Parathyroid adenoma (tissue), 2 donors: Measurements from ENCODE around the gene IRF6.

Experiments
- H2AFZ ChIP-seq: fragments of 300-600 bp; sonication (generic); one replicate; pipeline ENCODE4 v1.7.0; 2017; ENCODE audit warnings: antibody characterized with exemption, mild to moderate bottlenecking
- H3K27ac ChIP-seq: fragments of 300-600 bp; sonication (generic); one replicate; pipeline ENCODE4 v1.7.0; 2017
- H3K27me3 ChIP-seq: fragments of 300-600 bp; sonication (generic); one replicate; pipeline ENCODE4 v1.7.0; 2017; ENCODE audit warnings: low read length; ENCODE audit not compliant: control insufficient read depth, insufficient read depth
- H3K36me3 ChIP-seq: fragments of 300-600 bp; sonication (generic); one replicate; pipeline ENCODE4 v1.7.0; 2017; ENCODE audit warnings: low read length; ENCODE audit not compliant: control insufficient read depth, insufficient read depth
- H3K4me1 ChIP-seq: fragments of 300-600 bp; sonication (generic); one replicate; pipeline ENCODE4 v1.7.0; 2017; ENCODE audit warnings: control low read depth
- H3K4me2 ChIP-seq: fragments of 300-600 bp; sonication (generic); one replicate; pipeline ENCODE4 v1.7.0; 2017; ENCODE audit warnings: low read length
- H3K4me3 ChIP-seq: fragments of 300-600 bp; sonication (generic); one replicate; pipeline ENCODE4 v1.7.0; 2017; ENCODE audit warnings: low read depth, low read length
- H3K79me2 ChIP-seq: fragments of 300-600 bp; sonication (generic); one replicate; pipeline ENCODE4 v1.7.0; 2017; ENCODE audit warnings: control low read depth
- H3K9ac ChIP-seq: fragments of 300-600 bp; sonication (generic); one replicate; pipeline ENCODE4 v1.7.0; 2017; ENCODE audit warnings: mild to moderate bottlenecking
- H3K9me3 ChIP-seq: fragments of 300-600 bp; sonication (generic); one replicate; pipeline ENCODE4 v1.7.0; 2017; ENCODE audit warnings: low read length; ENCODE audit not compliant: control insufficient read depth
- TF ChIP-seq, protein P1 (sequence below): fragments of 300-600 bp; sonication (generic); IDR thresholded peaks from one replicate; pipeline ENCODE4 v1.7.0; 2017; ENCODE audit warnings: antibody characterized with exemption, mild to moderate bottlenecking
- donor health status: primary hyperparathyroidism.

Gene IRF6

DNA sequence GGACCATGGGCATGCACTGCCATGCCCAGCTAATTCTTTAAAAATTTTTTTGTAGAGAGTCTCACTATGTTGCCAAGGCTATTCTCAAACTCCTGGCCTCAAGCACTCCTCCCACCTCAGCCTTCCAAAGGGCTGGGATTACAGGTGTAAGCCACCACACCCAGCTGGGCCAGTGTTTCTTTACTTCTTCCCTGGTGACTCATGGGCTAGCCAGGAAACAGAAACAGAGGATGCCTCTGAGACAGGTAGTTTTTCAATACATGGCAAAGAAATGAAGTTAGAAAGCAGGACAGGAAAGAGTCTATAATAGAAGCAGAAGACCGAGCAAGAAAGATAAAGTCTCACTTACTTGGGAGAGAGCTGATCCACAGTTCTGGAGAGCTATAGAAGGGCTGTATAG lies 14.0 kb downstream of the IRF6 start:
- no peak overlapping the region for H3K4me2 ChIP-seq
- TF ChIP-seq, protein P1, sequence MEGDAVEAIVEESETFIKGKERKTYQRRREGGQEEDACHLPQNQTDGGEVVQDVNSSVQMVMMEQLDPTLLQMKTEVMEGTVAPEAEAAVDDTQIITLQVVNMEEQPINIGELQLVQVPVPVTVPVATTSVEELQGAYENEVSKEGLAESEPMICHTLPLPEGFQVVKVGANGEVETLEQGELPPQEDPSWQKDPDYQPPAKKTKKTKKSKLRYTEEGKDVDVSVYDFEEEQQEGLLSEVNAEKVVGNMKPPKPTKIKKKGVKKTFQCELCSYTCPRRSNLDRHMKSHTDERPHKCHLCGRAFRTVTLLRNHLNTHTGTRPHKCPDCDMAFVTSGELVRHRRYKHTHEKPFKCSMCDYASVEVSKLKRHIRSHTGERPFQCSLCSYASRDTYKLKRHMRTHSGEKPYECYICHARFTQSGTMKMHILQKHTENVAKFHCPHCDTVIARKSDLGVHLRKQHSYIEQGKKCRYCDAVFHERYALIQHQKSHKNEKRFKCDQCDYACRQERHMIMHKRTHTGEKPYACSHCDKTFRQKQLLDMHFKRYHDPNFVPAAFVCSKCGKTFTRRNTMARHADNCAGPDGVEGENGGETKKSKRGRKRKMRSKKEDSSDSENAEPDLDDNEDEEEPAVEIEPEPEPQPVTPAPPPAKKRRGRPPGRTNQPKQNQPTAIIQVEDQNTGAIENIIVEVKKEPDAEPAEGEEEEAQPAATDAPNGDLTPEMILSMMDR: no peak
- no peak overlapping the region for H3K27ac ChIP-seq
- H3K79me2 ChIP-seq: no peaks in the 10 kb centered on the region
- no peaks in the 10 kb centered on the region for H3K4me1 ChIP-seq
- H3K4me3 ChIP-seq: no peak overlapping the region
- H3K9me3 ChIP-seq: no peaks in the 10 kb centered on the region
- no peak overlapping the region for H2AFZ ChIP-seq
- H3K36me3 ChIP-seq: no peaks in the 10 kb centered on the region
- H3K27me3 ChIP-seq: no peaks in the 10 kb centered on the region
- no peak overlapping the region for H3K9ac ChIP-seq

DNA sequence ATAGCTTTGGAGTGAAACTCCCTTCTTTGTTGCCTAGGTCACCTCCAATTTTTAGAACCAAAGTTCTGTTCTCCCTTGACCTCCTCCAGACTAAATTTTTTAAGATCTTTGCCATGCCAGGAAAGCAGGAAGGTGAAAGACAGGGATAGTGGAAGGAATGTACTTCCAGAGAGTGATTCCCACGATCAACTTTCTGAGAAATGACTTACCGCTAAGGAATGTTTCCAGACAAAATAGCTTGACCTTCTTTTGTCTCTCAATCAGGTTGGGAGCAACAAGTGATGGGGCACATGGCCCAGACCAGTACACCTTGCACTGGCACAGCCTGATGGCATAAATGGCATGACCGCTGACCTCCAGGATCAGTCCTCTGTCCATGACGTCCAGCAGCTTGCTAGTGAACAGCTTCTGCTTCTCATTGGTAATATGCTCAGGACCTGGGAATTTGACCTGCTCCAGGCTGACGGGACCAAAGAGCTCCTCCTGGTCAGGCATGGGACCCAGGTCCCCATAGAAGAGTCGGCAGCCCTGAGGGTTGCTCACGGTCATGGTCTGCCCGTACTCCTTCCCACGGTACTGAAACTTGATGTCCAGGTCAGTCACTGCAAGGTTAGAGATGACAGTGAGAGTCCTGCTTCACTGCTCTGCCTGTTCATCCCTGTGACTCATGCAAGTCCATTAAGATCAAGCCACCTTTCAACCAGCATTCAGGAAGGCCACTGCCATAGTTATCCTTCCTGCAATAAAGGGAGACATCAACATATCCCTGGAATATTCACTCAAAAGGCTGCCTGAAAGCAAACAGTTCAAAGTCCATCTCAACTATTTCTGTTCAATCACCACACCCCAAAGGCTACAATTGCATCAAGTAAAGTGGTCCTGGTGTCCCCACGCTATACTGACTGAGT lies 15.4 kb downstream of the IRF6 start:
- no peaks in the 10 kb centered on the region for H3K4me1 ChIP-seq
- H2AFZ ChIP-seq: no peak overlapping the region
- no peaks in the 10 kb centered on the region for H3K27me3 ChIP-seq
- no peaks in the 10 kb centered on the region for H3K36me3 ChIP-seq
- no peak overlapping the region for H3K27ac ChIP-seq
- H3K4me2 ChIP-seq: no peak overlapping the region
- H3K9me3 ChIP-seq: no peaks in the 10 kb centered on the region
- H3K4me3 ChIP-seq: no peak overlapping the region
- TF ChIP-seq, protein P1: no peak
- no peak overlapping the region for H3K9ac ChIP-seq
- no peaks in the 10 kb centered on the region for H3K79me2 ChIP-seq

GRCh38 chr1:209789245-209789644 lies 16.7 kb downstream of the IRF6 start:
- H3K9ac ChIP-seq: no peak overlapping the region

DNA sequence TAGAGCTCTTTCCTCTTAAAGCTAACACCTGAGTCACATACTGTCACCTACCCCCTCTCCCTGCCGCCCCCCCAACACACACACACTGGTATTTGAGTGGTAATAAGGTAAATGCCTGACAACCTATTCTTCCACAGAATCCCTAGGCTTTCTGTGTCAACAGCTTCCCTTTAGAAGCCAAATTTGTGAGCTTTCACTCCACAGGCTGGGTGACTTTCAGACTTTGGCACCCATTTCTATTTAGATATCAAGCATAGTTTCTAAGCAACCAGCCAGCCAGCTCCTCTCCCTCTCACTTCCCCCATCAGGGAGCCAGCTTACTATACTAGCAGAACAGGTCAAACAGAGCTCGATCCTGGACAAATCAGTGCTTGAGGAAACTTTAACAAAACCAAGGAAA lies 18.4 kb downstream of the IRF6 start:
- Histone ChIP-seq H3K27me3 (no peaks in the 10 kb centered on the region), H2AFZ (no peak overlapping the region), H3K9me3 (no peaks in the 10 kb centered on the region), H3K4me1 (no peaks in the 10 kb centered on the region), H3K79me2 (no peaks in the 10 kb centered on the region), H3K4me3 (peak overlapping the region; percentile 28), H3K9ac (no peak overlapping the region), H3K27ac (no peak overlapping the region), H3K4me2 (peak overlapping the region; percentile 60), H3K36me3 (no peaks in the 10 kb centered on the region)
- TF ChIP-seq, protein P1: no peak

More at GRCh38 chr1:209789245-209789644, 16.7 kb downstream of the IRF6 start:
- no peaks in the 10 kb centered on the region for H3K79me2 ChIP-seq
- H3K36me3 ChIP-seq: no peaks in the 10 kb centered on the region
- no peaks in the 10 kb centered on the region for H3K4me1 ChIP-seq
- H3K4me2 ChIP-seq: no peak overlapping the region
- H3K9me3 ChIP-seq: no peaks in the 10 kb centered on the region
- no peak overlapping the region for H3K27ac ChIP-seq
- H2AFZ ChIP-seq: no peak overlapping the region
- no peaks in the 10 kb centered on the region for H3K27me3 ChIP-seq
- no peak overlapping the region for H3K4me3 ChIP-seq
- TF ChIP-seq, protein P1: no peak

DNA sequence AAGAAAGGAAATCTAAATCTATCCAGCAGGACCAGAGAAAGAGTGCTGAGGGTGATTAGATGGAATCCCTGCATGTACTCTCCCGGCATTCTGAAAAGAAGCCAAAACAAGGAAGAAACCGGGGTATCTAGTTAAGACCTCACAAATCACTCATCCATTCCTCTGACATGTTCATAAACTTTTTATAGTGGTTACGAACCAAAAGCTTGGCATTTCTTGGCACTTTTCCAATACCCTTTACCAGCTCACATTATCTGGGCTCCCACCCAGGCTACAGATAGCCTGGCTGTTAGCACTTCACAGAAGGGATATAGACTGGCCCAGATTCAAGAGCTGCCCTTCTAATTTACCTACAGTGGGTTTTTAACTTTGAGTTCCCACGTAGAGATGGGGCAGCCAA lies 19.8 kb downstream of the IRF6 start:
- Histone ChIP-seq H3K79me2 (no peaks in the 10 kb centered on the region), H2AFZ (no peak overlapping the region), H3K4me1 (no peaks in the 10 kb centered on the region), H3K36me3 (no peaks in the 10 kb centered on the region), H3K9me3 (no peaks in the 10 kb centered on the region), H3K27me3 (no peaks in the 10 kb centered on the region), H3K4me2 (no peak overlapping the region), H3K9ac (no peak overlapping the region), H3K4me3 (no peak overlapping the region), H3K27ac (no peak overlapping the region)
- TF ChIP-seq, protein P1: no peak
